ENCODE measurements around the gene C1QL1.

C1QL1 gene

GRCh38 chr17:44988044-44988942 is 20.2 kb upstream of the C1QL1 start:
- no peak for DNase-seq

- DNase-seq, result no peak
Measured at GRCh38 chr17:44983563-44983962, 15.5 kb upstream of the C1QL1 start.

- no peak for DNase-seq
Measured at GRCh38 chr17:44982113-44982702, 14.1 kb upstream of the C1QL1 start.

GRCh38 chr17:44981221-44981968 is 13.3 kb upstream of the C1QL1 start:
- no peak for DNase-seq

- no peak for DNase-seq
Measured at GRCh38 chr17:44979426-44979995, 11.4 kb upstream of the C1QL1 start.

GRCh38 chr17:44978807-44979206 is 10.7 kb upstream of the C1QL1 start:
- DNase-seq, result no peak

GRCh38 chr17:44977814-44978550 is 9.9 kb upstream of the C1QL1 start:
- DNase-seq, result no peak

GRCh38 chr17:44977065-44977464 is 9.0 kb upstream of the C1QL1 start:
- no peak for DNase-seq

GRCh38 chr17:44976206-44976605 is 8.1 kb upstream of the C1QL1 start:
- no peak for DNase-seq

- no peak for DNase-seq
Measured at GRCh38 chr17:44972953-44973352, 4.8 kb upstream of the C1QL1 start.

GRCh38 chr17:44971776-44972483 is 3.8 kb upstream of the C1QL1 start:
- DNase-seq, result no peak

- DNase-seq, result no peak
Measured at GRCh38 chr17:44970136-44970741, 2.1 kb upstream of the C1QL1 start.

GRCh38 chr17:44969144-44969780 is 1.2 kb upstream of the C1QL1 start:
- DNase-seq, result no peak

GRCh38 chr17:44967907-44968224 is 237 bp downstream of the C1QL1 start:
- DNase-seq, result no peak

- no peak for DNase-seq
Measured at GRCh38 chr17:44967026-44967906, 837 bp downstream of the C1QL1 start.

- no peak for DNase-seq
Measured at GRCh38 chr17:44966348-44967025, 1.6 kb downstream of the C1QL1 start.

GRCh38 chr17:44965481-44966234 is 2.4 kb downstream of the C1QL1 start:
- no peak for DNase-seq

GRCh38 chr17:44961921-44962350 is 6.2 kb downstream of the C1QL1 start:
- DNase-seq, result no peak

GRCh38 chr17:44960691-44961090 is 7.4 kb downstream of the C1QL1 start:
- no peak for DNase-seq

Data from NCI-H2081 treated with DMSO at 0.1 percent for 48 hours (cell line).